Measurements from ENCODE around the gene DYRK3.

DYRK3 gene

DNA sequence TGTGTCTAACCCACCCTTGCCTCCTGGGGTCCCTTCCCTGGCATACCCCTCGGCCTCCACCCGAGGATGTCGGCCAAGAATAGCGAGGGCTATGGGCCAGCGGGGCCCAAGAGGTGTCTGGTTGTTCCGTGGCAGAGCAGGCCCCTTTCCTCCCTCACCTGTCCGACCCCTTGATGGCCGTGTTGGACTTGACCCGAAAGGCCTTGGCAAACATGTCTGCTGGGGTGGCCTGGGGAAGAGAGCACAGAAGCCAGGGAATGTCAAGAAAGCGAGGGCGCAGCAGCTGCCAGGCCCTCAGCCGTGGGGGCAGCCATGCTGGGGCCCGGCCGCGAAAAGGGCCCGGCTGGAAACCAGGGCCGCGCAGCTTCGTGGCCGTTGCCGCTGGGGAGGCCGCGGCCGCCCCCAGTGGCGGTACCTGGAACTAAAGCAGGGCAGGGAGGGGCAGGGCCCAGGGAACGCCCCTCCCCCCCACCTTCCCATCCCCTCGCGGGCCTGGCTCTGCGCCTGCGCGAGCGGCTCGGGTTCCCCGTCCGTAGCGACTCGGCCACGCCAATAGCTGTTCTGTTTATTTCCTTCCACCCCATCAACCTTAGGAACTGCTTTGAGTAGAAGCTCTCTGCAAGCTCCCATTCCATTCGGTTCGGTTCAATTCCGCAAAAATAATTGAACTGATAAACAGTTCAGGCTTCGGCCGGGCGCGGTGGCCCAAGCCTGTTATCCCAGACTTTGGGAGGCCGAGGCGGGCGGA, 23.0 kb upstream of the DYRK3 start, which contains the start of gene EIF2D (continued):
- TF ChIP-seq ZNF518A (tag by site-specific recombination; conservative IDR thresholded peaks at IDR 0.05; ENCODE audit: low read depth) (peak; percentile 83), ZEB2 (tag by site-specific recombination; IDR thresholded peaks at IDR 0.05) (peak; percentile 91), SP2 (tag by site-specific recombination; IDR thresholded peaks at IDR 0.05) (peak; percentile 53), ZNF626 (tag by site-specific recombination; IDR thresholded peaks at IDR 0.05) (0 out of 2 replicates have a peak, but pooled peaks have one; percentile 83), ZNF768 (tag by site-specific recombination; IDR thresholded peaks at IDR 0.05) (peak; percentile 63; the same call in 1 of the 2 replicates), GLIS2 (tag by site-specific recombination; IDR thresholded peaks at IDR 0.05) (peak; percentile 99), ZNF19 (tag by site-specific recombination; IDR thresholded peaks at IDR 0.05; ENCODE audit: low read depth) (no peak), REST (tag by site-specific recombination; IDR thresholded peaks at IDR 0.05) (peak; percentile 80), ZNF416 (tag by site-specific recombination; IDR thresholded peaks at IDR 0.05) (no peak), ZNF391 (tag by site-specific recombination; IDR thresholded peaks at IDR 0.05; ENCODE audit: borderline replicate concordance, low read depth) (peak; percentile 95), SALL2 (tag by site-specific recombination; IDR thresholded peaks at IDR 0.05; ENCODE audit: borderline replicate concordance) (peak; percentile 75; the same call in 1 of the 2 replicates), ZNF837 (tag by site-specific recombination; IDR thresholded peaks at IDR 0.05) (peak; percentile 77; the same call in 1 of the 2 replicates), ZNF155 (tag by site-specific recombination; IDR thresholded peaks at IDR 0.05) (no peak), ZNF548 (tag by site-specific recombination; IDR thresholded peaks at IDR 0.05) (no peak), ZFHX2 (tag by site-specific recombination; conservative IDR thresholded peaks at IDR 0.05) (peak; percentile 50), RBAK (tag by site-specific recombination; IDR thresholded peaks at IDR 0.05) (no peak), YY2 (tag by site-specific recombination; IDR thresholded peaks at IDR 0.05) (peak; percentile 100), SP3 (tag by site-specific recombination; IDR thresholded peaks at IDR 0.05) (peak; percentile 86), ZNF112 (tag by site-specific recombination; IDR thresholded peaks at IDR 0.05) (no peak), ZBTB20 (tag by site-specific recombination; IDR thresholded peaks at IDR 0.05) (peak; percentile 85; the same call in 1 of the 2 replicates), ZBTB48 (tag by site-specific recombination; IDR thresholded peaks at IDR 0.05) (peak; percentile 99), KLF16 (tag by site-specific recombination; IDR thresholded peaks at IDR 0.05) (peak; percentile 96; the same call in 1 of the 2 replicates)
- TF ChIP-seq, protein P1, sequence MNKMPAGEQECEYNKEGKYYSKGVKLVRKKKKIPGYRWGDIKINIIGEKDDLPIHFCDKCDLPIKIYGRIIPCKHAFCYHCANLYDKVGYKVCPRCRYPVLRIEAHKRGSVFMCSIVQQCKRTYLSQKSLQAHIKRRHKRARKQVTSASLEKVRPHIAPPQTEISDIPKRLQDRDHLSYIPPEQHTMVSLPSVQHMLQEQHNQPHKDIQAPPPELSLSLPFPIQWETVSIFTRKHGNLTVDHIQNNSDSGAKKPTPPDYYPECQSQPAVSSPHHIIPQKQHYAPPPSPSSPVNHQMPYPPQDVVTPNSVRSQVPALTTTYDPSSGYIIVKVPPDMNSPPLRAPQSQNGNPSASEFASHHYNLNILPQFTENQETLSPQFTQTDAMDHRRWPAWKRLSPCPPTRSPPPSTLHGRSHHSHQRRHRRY (tag by site-specific recombination; IDR thresholded peaks at IDR 0.05) = peak; percentile 82; the same call in 1 of the 2 replicates
- TF ChIP-seq, protein P2, sequence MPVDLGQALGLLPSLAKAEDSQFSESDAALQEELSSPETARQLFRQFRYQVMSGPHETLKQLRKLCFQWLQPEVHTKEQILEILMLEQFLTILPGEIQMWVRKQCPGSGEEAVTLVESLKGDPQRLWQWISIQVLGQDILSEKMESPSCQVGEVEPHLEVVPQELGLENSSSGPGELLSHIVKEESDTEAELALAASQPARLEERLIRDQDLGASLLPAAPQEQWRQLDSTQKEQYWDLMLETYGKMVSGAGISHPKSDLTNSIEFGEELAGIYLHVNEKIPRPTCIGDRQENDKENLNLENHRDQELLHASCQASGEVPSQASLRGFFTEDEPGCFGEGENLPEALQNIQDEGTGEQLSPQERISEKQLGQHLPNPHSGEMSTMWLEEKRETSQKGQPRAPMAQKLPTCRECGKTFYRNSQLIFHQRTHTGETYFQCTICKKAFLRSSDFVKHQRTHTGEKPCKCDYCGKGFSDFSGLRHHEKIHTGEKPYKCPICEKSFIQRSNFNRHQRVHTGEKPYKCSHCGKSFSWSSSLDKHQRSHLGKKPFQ (tag by site-specific recombination; IDR thresholded peaks at IDR 0.05) = peak; percentile 56; the same call in 1 of the 2 replicates
- TF ChIP-seq, protein P3, sequence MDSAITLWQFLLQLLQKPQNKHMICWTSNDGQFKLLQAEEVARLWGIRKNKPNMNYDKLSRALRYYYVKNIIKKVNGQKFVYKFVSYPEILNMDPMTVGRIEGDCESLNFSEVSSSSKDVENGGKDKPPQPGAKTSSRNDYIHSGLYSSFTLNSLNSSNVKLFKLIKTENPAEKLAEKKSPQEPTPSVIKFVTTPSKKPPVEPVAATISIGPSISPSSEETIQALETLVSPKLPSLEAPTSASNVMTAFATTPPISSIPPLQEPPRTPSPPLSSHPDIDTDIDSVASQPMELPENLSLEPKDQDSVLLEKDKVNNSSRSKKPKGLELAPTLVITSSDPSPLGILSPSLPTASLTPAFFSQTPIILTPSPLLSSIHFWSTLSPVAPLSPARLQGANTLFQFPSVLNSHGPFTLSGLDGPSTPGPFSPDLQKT (IDR thresholded peaks at IDR 0.05; ENCODE audit: borderline replicate concordance, low read depth, low read length) = no peak
- TF ChIP-seq, protein P4, sequence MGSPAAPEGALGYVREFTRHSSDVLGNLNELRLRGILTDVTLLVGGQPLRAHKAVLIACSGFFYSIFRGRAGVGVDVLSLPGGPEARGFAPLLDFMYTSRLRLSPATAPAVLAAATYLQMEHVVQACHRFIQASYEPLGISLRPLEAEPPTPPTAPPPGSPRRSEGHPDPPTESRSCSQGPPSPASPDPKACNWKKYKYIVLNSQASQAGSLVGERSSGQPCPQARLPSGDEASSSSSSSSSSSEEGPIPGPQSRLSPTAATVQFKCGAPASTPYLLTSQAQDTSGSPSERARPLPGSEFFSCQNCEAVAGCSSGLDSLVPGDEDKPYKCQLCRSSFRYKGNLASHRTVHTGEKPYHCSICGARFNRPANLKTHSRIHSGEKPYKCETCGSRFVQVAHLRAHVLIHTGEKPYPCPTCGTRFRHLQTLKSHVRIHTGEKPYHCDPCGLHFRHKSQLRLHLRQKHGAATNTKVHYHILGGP (tag by site-specific recombination; IDR thresholded peaks at IDR 0.05) = peak; percentile 35; the same call in 1 of the 2 replicates
